ENCODE measurements around the gene ZDHHC7. TPM values are rescaled to one million over a fixed set of nuclear protein-coding genes. Genes with fewer than 3 reads are reported as not detected.

The ZDHHC7 gene
- total RNA-seq, 2 experiments from 2014 or later, result 39.8 to 44.6 TPM

DNA sequence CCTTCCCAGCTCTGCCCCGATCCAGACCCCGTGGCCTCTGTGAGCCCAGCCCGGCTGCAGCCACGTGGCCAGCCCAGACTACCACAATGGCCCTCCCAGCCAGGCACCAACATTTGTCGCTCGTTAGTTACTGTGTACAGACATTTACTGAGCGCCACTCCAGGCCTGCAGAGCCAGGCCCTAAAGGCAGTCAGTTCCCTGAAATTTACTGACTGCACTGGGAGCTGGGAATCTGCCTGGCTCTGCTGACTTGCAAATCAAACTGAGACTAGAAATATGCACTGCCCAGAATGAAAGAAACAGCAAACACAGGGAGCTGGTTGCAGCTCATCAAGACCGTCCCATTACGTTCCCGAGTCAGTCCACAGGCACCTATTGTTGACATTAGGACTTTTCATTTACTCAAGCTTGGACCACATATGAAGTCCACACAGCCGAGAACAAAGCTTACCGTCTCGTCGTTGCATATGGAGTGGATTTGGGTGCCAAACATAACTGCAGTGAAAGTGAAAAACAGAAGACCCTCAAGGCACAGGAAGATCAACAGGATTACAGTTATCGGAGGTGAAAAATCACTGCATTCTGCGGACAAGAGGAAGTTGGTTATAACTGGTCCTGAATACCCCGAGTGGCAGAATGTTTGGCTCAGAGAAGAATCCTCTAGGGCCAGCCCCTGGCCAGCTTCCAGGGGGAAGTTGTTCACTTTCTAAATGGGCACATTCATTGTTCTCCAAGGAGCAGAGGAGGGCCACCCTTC, 34.5 kb downstream of the ZDHHC7 start:
- Mint-ChIP-seq H3K4me3 (no peak overlapping the region), H3K4me1 (ENCODE audit: low read depth) (no peaks in the 10 kb centered on the region), H3K27me3 (no peaks in the 10 kb centered on the region), H3K36me3 (ENCODE audit: low read depth) (peaks cover 75% of the 10 kb centered on the region), H3K27ac (no peak overlapping the region), H3K9me3 (no peaks in the 10 kb centered on the region)
- Histone ChIP-seq H3K4me1 (ENCODE audit: insufficient read depth, low read length) (no peaks in the 10 kb centered on the region), H3K27me3 (ENCODE audit: control insufficient read depth in 1 of 2, insufficient read depth in 2 of 2, low read length in 2 of 2) (no peaks in the 10 kb centered on the region), H3K36me3 (ENCODE audit: insufficient read depth, low read length) (peaks cover 65% of the 10 kb centered on the region), H3K27ac (ENCODE audit: low read depth in 1 of 2, low read length in 2 of 2) (no peak overlapping the region), H3K9me3 (ENCODE audit: control insufficient read depth in 1 of 2, insufficient read depth in 1 of 2, low read length in 2 of 2) (no peaks in the 10 kb centered on the region), H3K4me3 (ENCODE audit: low read length) (no peak overlapping the region)
- intact Hi-C loops (cut with DNase I, micrococcal nuclease), result loop anchor here (10.0 kb wide), 2 partner anchors 472 to 702 kb away; partner anchors contain the start of gene MEAK7 (in 1 of the 2)
- no peak for TF ChIP-seq CTCF (IDR thresholded peaks at IDR 0.05)
- CTCF ChIA-PET, result no interaction called here
- DNase-seq, result no peak
- no peak for ATAC-seq (ENCODE audit: poor library complexity)
- POLR2A ChIA-PET, result no interaction called here

- ChIA-PET POLR2A (no interaction called here), CTCF (no interaction called here)
- Mint-ChIP-seq H3K27ac (no peak overlapping the region), H3K9me3 (no peaks in the 10 kb centered on the region), H3K4me3 (no peak overlapping the region), H3K4me1 (ENCODE audit: low read depth) (peaks cover 3% of the 10 kb centered on the region), H3K27me3 (no peaks in the 10 kb centered on the region), H3K36me3 (ENCODE audit: low read depth) (peaks cover 62% of the 10 kb centered on the region)
- H3K27me3 ChIP-seq (ENCODE audit: control insufficient read depth in 1 of 2, insufficient read depth in 2 of 2, low read length in 2 of 2), result no peaks in the 10 kb centered on the region
- H3K4me1 ChIP-seq (ENCODE audit: insufficient read depth, low read length), result peaks cover 4% of the 10 kb centered on the region
- no peak overlapping the region for H3K27ac ChIP-seq (ENCODE audit: low read depth in 1 of 2, low read length in 2 of 2)
- no peak for ATAC-seq (ENCODE audit: poor library complexity)
- intact Hi-C loops (cut with DNase I, micrococcal nuclease), result loop anchor here (10.0 kb wide), 2 partner anchors 471 to 701 kb away; partner anchors contain the start of gene MEAK7 (in 1 of the 2)
- H3K36me3 ChIP-seq (ENCODE audit: insufficient read depth, low read length), result peaks cover 52% of the 10 kb centered on the region
- TF ChIP-seq CTCF (IDR thresholded peaks at IDR 0.05), result no peak
- DNase-seq, result no peak
- no peak overlapping the region for H3K4me3 ChIP-seq (ENCODE audit: low read length)
- no peaks in the 10 kb centered on the region for H3K9me3 ChIP-seq (ENCODE audit: control insufficient read depth in 1 of 2, insufficient read depth in 1 of 2, low read length in 2 of 2)
Measured at GRCh38 chr16:84975522-84975921, 35.8 kb downstream of the ZDHHC7 start.

GRCh38 chr16:84975066-84975465, 36.3 kb downstream of the ZDHHC7 start:
- TF ChIP-seq CTCF (IDR thresholded peaks at IDR 0.05), result no peak
- no peak overlapping the region for H3K27ac Mint-ChIP-seq
- ChIA-PET POLR2A (no interaction called here), CTCF (no interaction called here)
- Histone ChIP-seq H3K27me3 (ENCODE audit: control insufficient read depth in 1 of 2, insufficient read depth in 2 of 2, low read length in 2 of 2) (no peaks in the 10 kb centered on the region), H3K36me3 (ENCODE audit: insufficient read depth, low read length) (peaks cover 52% of the 10 kb centered on the region), H3K9me3 (ENCODE audit: control insufficient read depth in 1 of 2, insufficient read depth in 1 of 2, low read length in 2 of 2) (no peaks in the 10 kb centered on the region), H3K4me1 (ENCODE audit: insufficient read depth, low read length) (peaks cover 9% of the 10 kb centered on the region), H3K27ac (ENCODE audit: low read depth in 1 of 2, low read length in 2 of 2) (no peak overlapping the region), H3K4me3 (ENCODE audit: low read length) (no peak overlapping the region)
- H3K4me3 Mint-ChIP-seq, result no peak overlapping the region
- H3K9me3 Mint-ChIP-seq, result no peaks in the 10 kb centered on the region
- peaks cover 57% of the 10 kb centered on the region for H3K36me3 Mint-ChIP-seq (ENCODE audit: low read depth)
- H3K4me1 Mint-ChIP-seq (ENCODE audit: low read depth), result peaks cover 6% of the 10 kb centered on the region
- no peak for ATAC-seq (ENCODE audit: poor library complexity)
- no peak for DNase-seq
- no peaks in the 10 kb centered on the region for H3K27me3 Mint-ChIP-seq
- intact Hi-C loops (cut with DNase I, micrococcal nuclease), result loop anchor here (10.0 kb wide), 2 partner anchors 470 to 700 kb away; partner anchors contain the start of gene MEAK7 (in 1 of the 2)

Data from CD4-positive, alpha-beta T cell (primary cell).